IMR-90 (cell line): ENCODE results near the gene GRAMD2B.

Experiments
- BHLHE40 ChIP-seq: fragments of 150-350 bp; IDR thresholded peaks from 2 replicates; pipeline ENCODE4 v1.6.1; 2016; ENCODE audit warnings: mild to moderate bottlenecking, low read depth, low read length
- CEBPB ChIP-seq: IDR thresholded peaks from 2 replicates; pipeline ENCODE4 v1.6.1; 2012; ENCODE audit warnings: low read depth, low read length, improper control_type of control experiment
- FOS ChIP-seq: fragments of 150-350 bp; IDR thresholded peaks from 2 replicates; pipeline ENCODE4 v1.6.1; 2016; ENCODE audit warnings: low read depth, low read length
- MAFK ChIP-seq: IDR thresholded peaks from 2 replicates; pipeline ENCODE4 v1.6.1; 2012; ENCODE audit warnings: low read depth, low read length, improper control_type of control experiment
- MAZ ChIP-seq: IDR thresholded peaks from 2 replicates; pipeline ENCODE4 v1.6.1; 2012; ENCODE audit warnings: low read depth, mild to moderate bottlenecking, low read length, improper control_type of control experiment, moderate library complexity, borderline replicate concordance
- NFE2L2 ChIP-seq: fragments of 150-350 bp; IDR thresholded peaks from 2 replicates; pipeline ENCODE4 v1.6.1; 2016; ENCODE audit warnings: low read depth, mild to moderate bottlenecking, low read length
- POLR2A ChIP-seq: IDR thresholded peaks from 2 replicates; pipeline ENCODE4 v1.6.1; 2012; ENCODE audit warnings: mild to moderate bottlenecking, low read depth, low read length
- RAD21 ChIP-seq: IDR thresholded peaks from 2 replicates; pipeline ENCODE4 v1.6.1; 2012; ENCODE audit warnings: low read length, improper control_type of control experiment
- RFX5 ChIP-seq: IDR thresholded peaks from 2 replicates; pipeline ENCODE4 v1.8.0; 2012; ENCODE audit warnings: low read depth, mild to moderate bottlenecking, low read length, moderate library complexity
- SMC3 ChIP-seq: fragments of 150-350 bp; IDR thresholded peaks from 2 replicates; pipeline ENCODE4 v1.6.1; 2016; ENCODE audit warnings: low read depth, mild to moderate bottlenecking, antibody characterized with exemption, low read length, moderate library complexity
- TF ChIP-seq, protein P1 (sequence below): fragments of 150-350 bp; IDR thresholded peaks from 2 replicates; pipeline ENCODE4 v1.6.1; 2016; ENCODE audit warnings: low read depth, mild to moderate bottlenecking, low read length, moderate library complexity, borderline replicate concordance
- TF ChIP-seq, protein P2 (sequence below): conservative IDR thresholded peaks from 2 replicates; pipeline ENCODE4 v1.5.1; 2012; ENCODE audit warnings: mild to moderate bottlenecking, low read depth, low read length, improper control_type of control experiment

- TF ChIP-seq POLR2A (no peak), CEBPB (no peak), MAFK (no peak), FOS (no peak), RFX5 (no peak), MAZ (no peak), BHLHE40 (no peak), SMC3 (no peak), NFE2L2 (no peak), RAD21 (no peak)
- TF ChIP-seq, protein P1, sequence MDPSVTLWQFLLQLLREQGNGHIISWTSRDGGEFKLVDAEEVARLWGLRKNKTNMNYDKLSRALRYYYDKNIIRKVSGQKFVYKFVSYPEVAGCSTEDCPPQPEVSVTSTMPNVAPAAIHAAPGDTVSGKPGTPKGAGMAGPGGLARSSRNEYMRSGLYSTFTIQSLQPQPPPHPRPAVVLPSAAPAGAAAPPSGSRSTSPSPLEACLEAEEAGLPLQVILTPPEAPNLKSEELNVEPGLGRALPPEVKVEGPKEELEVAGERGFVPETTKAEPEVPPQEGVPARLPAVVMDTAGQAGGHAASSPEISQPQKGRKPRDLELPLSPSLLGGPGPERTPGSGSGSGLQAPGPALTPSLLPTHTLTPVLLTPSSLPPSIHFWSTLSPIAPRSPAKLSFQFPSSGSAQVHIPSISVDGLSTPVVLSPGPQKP, result no peak
- TF ChIP-seq, protein P2, sequence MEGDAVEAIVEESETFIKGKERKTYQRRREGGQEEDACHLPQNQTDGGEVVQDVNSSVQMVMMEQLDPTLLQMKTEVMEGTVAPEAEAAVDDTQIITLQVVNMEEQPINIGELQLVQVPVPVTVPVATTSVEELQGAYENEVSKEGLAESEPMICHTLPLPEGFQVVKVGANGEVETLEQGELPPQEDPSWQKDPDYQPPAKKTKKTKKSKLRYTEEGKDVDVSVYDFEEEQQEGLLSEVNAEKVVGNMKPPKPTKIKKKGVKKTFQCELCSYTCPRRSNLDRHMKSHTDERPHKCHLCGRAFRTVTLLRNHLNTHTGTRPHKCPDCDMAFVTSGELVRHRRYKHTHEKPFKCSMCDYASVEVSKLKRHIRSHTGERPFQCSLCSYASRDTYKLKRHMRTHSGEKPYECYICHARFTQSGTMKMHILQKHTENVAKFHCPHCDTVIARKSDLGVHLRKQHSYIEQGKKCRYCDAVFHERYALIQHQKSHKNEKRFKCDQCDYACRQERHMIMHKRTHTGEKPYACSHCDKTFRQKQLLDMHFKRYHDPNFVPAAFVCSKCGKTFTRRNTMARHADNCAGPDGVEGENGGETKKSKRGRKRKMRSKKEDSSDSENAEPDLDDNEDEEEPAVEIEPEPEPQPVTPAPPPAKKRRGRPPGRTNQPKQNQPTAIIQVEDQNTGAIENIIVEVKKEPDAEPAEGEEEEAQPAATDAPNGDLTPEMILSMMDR, result no peak
These were observed 33.1 kb downstream of the GRAMD2B start for GRCh38 chr5:126456217-126456820.
